Caki2 (cell line): Measurements from ENCODE around the gene APOBEC3B. TPM values are rescaled to one million over a fixed set of nuclear protein-coding genes. Genes with fewer than 3 reads are reported as not detected.
A peak's percentile ranks its signal among the peaks of the same experiment; 100 is the strongest.
"Not testable (repeated sequence)": the region's sequence is repeated elsewhere in the genome, so short reads cannot be mapped to it uniquely, and the experiment has no call there.

ENCODE experiments used
- DNase-seq: peaks from one replicate; pipeline ENCODE4 v3.0.0-alpha.2; 2015; ENCODE audit warnings: low read depth
- in situ Hi-C: cut with HindIII; loops from 2 replicates; pipeline ENCODE4 v1.10.0; 2016; ENCODE audit warnings: low sequenced_read_pairs, low pct_unique_long_range_greater_than_20kb, mixed read lengths
- total RNA-seq: library from RNA; depleted of rRNA; stranded (reverse); fragments of >200 nt; shearing (Covaris generic); gene quantifications from 2 replicates; pipeline ENCODE4 v1.2.3, GENCODE V29; 2014; ENCODE audit warnings: low replicate concordance

The APOBEC3B gene
- total RNA-seq, 1 experiment from 2014 or later = 20.1 TPM

- in situ Hi-C loops, DNase-seq: not testable (repeated sequence)
Measured at GRCh38 chr22:39014723-39015121, 32.6 kb downstream of the APOBEC3B start.

- in situ Hi-C loops = no loop called here
- DNase-seq = no peak
Measured at GRCh38 chr22:39016592-39016991, 34.4 kb downstream of the APOBEC3B start.

GRCh38 chr22:39017596-39018365 is 35.6 kb downstream of the APOBEC3B start:
- in situ Hi-C loops = no loop called here
- DNase-seq = no peak

- in situ Hi-C loops = not testable (repeated sequence)
- peak; percentile 25 for DNase-seq
Measured at GRCh38 chr22:39020021-39020651, 38.0 kb downstream of the APOBEC3B start.

- DNase-seq = no peak
- in situ Hi-C loops = no loop called here
Measured at GRCh38 chr22:39021552-39022250, 39.6 kb downstream of the APOBEC3B start.

- in situ Hi-C loops = no loop called here
- DNase-seq = no peak
Measured at GRCh38 chr22:39024519-39025308, 42.6 kb downstream of the APOBEC3B start.

- in situ Hi-C loops = no loop called here
- DNase-seq = no peak
Measured at GRCh38 chr22:39026509-39027150, 44.5 kb downstream of the APOBEC3B start.

GRCh38 chr22:39027717-39028116 is 45.6 kb downstream of the APOBEC3B start:
- in situ Hi-C loops = no loop called here

GRCh38 chr22:39028281-39028680 is 46.1 kb downstream of the APOBEC3B start:
- DNase-seq = no peak
- in situ Hi-C loops = no loop called here

More at GRCh38 chr22:39027717-39028116, 45.6 kb downstream of the APOBEC3B start:
- no peak for DNase-seq

GRCh38 chr22:39029227-39029626 is 47.1 kb downstream of the APOBEC3B start:
- no peak for DNase-seq
- in situ Hi-C loops = no loop called here

- DNase-seq = no peak
- in situ Hi-C loops = no loop called here
Measured at GRCh38 chr22:39030705-39031104, 48.6 kb downstream of the APOBEC3B start.

- in situ Hi-C loops = not testable (repeated sequence)
Measured at GRCh38 chr22:39031434-39032295, 49.5 kb downstream of the APOBEC3B start.

GRCh38 chr22:39037071-39037470 is 54.9 kb downstream of the APOBEC3B start:
- in situ Hi-C loops, DNase-seq: not testable (repeated sequence)

More at GRCh38 chr22:39031434-39032295, 49.5 kb downstream of the APOBEC3B start:
- not testable (repeated sequence) for DNase-seq

GRCh38 chr22:39039306-39040126 is 57.4 kb downstream of the APOBEC3B start:
- no peak for DNase-seq
- in situ Hi-C loops = no loop called here

- in situ Hi-C loops = not testable (repeated sequence)
Measured at GRCh38 chr22:39040155-39040537, 58.0 kb downstream of the APOBEC3B start.

More at GRCh38 chr22:39040155-39040537, 58.0 kb downstream of the APOBEC3B start:
- not testable (repeated sequence) for DNase-seq
